OCI-LY1 (cell line): ENCODE results near the gene FAM234B.

Source experiments
- H2AFZ ChIP-seq: fragments of 200-600 bp; sonication (generic), shearing (Covaris generic); 2 replicates; pipeline ENCODE4 v1.6.0; 2014; ENCODE audit warnings: antibody characterized with exemption, mild to moderate bottlenecking, low read length
- H3F3A ChIP-seq: fragments of 200-600 bp; sonication (generic), shearing (Covaris generic); 2 replicates; pipeline ENCODE4 v1.6.0; 2014; ENCODE audit warnings: mild to moderate bottlenecking, antibody characterized with exemption, low read length, moderate library complexity; ENCODE audit not compliant: insufficient read depth
- H3K27ac ChIP-seq: fragments of 200-600 bp; sonication (generic); 2 replicates; pipeline ENCODE4 v1.5.1; 2014; ENCODE audit warnings: low read length, mixed run types, mild to moderate bottlenecking, low read depth; ENCODE audit not compliant: poor library complexity, severe bottlenecking
- H3K27me3 ChIP-seq: fragments of 200-600 bp; sonication (generic); 2 replicates; pipeline ENCODE4 v1.6.0; 2014; ENCODE audit warnings: antibody characterized with exemption, mild to moderate bottlenecking, low read length, moderate library complexity; ENCODE audit not compliant: insufficient read depth
- H3K36me3 ChIP-seq: fragments of 200-600 bp; sonication (generic); 2 replicates; pipeline ENCODE4 v1.6.1; 2014; ENCODE audit warnings: mild to moderate bottlenecking, antibody characterized with exemption, low read length, moderate library complexity, mixed read lengths; ENCODE audit not compliant: insufficient read depth
- H3K4me1 ChIP-seq: fragments of 200-600 bp; sonication (generic); 2 replicates; pipeline ENCODE4 v1.5.1; 2014; ENCODE audit warnings: mild to moderate bottlenecking, low read length, moderate library complexity; ENCODE audit not compliant: insufficient read depth, severe bottlenecking
- H3K4me2 ChIP-seq: fragments of 200-600 bp; sonication (generic), shearing (Covaris generic); 2 replicates; pipeline ENCODE4 v1.6.1; 2014; ENCODE audit warnings: low read length
- H3K4me3 ChIP-seq: fragments of 200-600 bp; sonication (generic); 2 replicates; pipeline ENCODE4 v1.5.1; 2014; ENCODE audit warnings: low read length, low read depth, mild to moderate bottlenecking, mixed read lengths; ENCODE audit not compliant: poor library complexity, severe bottlenecking
- H3K79me2 ChIP-seq: fragments of 200-600 bp; shearing (Covaris generic); 2 replicates; pipeline ENCODE4 v1.6.1; 2016; ENCODE audit warnings: mixed run types, low read length, mixed read lengths; ENCODE audit not compliant: insufficient read depth
- H3K9ac ChIP-seq: fragments of 200-600 bp; sonication (generic), shearing (Covaris generic); 2 replicates; pipeline ENCODE4 v1.6.1; 2014; ENCODE audit warnings: mild to moderate bottlenecking, low read length, mixed read lengths
- H3K9me2 ChIP-seq: fragments of 200-600 bp; sonication (generic), shearing (Covaris generic); 2 replicates; pipeline ENCODE4 v1.6.1; 2014; ENCODE audit warnings: low read depth, mild to moderate bottlenecking, low read length, mixed read lengths
- H3K9me3 ChIP-seq: fragments of 200-600 bp; shearing (Covaris generic); 2 replicates; pipeline ENCODE4 v1.6.1; 2014; ENCODE audit warnings: low read length, mixed read lengths
- H4K20me1 ChIP-seq: fragments of 200-600 bp; sonication (generic), shearing (Covaris generic); 2 replicates; pipeline ENCODE4 v1.6.0; 2016; ENCODE audit warnings: mild to moderate bottlenecking, low read length; ENCODE audit not compliant: insufficient read depth
- EZH2 ChIP-seq: fragments of 200-600 bp; sonication (generic), shearing (Covaris generic); IDR thresholded peaks from 2 replicates; pipeline ENCODE4 v1.8.0; 2017; ENCODE audit warnings: borderline replicate concordance, mixed run types, mild to moderate bottlenecking, antibody characterized with exemption, low read length, moderate library complexity, mixed read lengths
- TF ChIP-seq, protein P1 (sequence below): fragments of 200-600 bp; sonication (generic), shearing (Covaris generic); IDR thresholded peaks from 2 replicates; pipeline ENCODE4 v1.5.1; 2017; ENCODE audit warnings: mild to moderate bottlenecking, antibody characterized with exemption, low read length, moderate library complexity, mixed read lengths

The FAM234B gene

DNA sequence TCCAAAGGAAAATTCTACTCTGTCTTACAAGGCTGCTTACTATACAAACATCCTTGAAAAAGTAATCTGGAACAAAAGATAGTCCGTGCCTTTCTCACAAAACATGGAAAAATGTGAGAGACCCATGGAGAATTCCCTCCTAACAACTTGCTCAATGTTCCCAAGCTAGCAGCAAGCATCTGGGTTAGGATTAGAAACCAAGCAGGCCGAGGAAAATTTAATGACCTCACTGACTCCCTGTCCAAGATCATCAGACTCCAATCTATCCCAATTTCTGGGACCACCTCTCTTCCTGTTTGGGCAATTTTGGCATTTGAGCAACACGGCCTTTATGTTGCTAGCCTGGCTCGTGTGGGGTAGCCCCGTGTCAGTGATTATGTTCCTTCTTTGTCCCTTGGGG, 77.4 kb downstream of the FAM234B start:
- Histone ChIP-seq H4K20me1 (no peaks in the 10 kb centered on the region), H3K9me3 (no peaks in the 10 kb centered on the region), H3F3A (no peaks in the 10 kb centered on the region), H3K27ac (no peak overlapping the region), H3K9ac (no peak overlapping the region), H3K4me2 (no peak overlapping the region), H3K27me3 (no peaks in the 10 kb centered on the region), H2AFZ (no peak overlapping the region), H3K9me2 (no peaks in the 10 kb centered on the region), H3K36me3 (no peaks in the 10 kb centered on the region), H3K4me1 (no peaks in the 10 kb centered on the region), H3K4me3 (no peak overlapping the region), H3K79me2 (no peaks in the 10 kb centered on the region)
- TF ChIP-seq, protein P1, sequence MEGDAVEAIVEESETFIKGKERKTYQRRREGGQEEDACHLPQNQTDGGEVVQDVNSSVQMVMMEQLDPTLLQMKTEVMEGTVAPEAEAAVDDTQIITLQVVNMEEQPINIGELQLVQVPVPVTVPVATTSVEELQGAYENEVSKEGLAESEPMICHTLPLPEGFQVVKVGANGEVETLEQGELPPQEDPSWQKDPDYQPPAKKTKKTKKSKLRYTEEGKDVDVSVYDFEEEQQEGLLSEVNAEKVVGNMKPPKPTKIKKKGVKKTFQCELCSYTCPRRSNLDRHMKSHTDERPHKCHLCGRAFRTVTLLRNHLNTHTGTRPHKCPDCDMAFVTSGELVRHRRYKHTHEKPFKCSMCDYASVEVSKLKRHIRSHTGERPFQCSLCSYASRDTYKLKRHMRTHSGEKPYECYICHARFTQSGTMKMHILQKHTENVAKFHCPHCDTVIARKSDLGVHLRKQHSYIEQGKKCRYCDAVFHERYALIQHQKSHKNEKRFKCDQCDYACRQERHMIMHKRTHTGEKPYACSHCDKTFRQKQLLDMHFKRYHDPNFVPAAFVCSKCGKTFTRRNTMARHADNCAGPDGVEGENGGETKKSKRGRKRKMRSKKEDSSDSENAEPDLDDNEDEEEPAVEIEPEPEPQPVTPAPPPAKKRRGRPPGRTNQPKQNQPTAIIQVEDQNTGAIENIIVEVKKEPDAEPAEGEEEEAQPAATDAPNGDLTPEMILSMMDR = no peak
- no peak for TF ChIP-seq EZH2

DNA sequence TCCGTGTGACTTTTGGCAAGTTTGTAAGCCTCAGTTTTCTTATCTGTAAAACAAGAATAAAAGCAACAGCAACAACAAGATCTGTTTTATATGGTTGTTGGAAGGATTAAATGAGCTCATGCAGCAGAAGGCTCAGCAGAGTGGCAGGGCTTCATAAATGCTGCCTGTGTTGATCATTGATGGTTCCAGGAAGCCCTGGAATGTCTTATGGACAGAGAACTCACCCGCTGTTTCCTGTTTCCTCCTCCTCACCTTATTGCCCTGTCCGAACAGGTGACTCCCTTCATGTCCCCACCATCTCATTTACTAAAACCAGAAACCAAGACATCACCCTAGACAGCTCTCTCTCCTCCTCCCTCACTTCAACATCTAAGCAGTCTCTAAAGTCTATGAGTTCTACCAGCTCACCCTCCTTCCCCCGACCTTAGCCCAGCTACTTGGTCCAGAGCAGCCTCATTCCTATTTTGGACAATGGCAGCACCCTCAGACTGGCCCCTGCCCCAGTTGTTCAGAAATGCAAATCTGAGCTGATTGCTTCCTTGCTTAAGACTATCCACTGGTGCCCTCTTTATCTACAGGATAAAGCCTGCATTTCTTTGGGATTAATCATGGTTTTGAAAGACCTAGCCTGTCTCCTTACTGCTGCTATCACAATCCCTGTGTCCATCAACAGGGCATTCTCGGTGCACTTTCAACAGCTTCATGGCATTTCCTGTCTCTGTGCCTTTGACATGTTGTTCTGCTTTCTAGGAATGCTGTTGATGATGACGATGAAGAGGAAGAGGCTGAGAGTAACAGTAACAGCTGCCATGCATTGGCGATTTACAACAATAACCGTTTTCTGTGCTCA, 80.7 kb downstream of the FAM234B start:
- H3K27ac ChIP-seq = no peak overlapping the region
- H3F3A ChIP-seq = no peaks in the 10 kb centered on the region
- H3K4me1 ChIP-seq = no peaks in the 10 kb centered on the region
- TF ChIP-seq EZH2 = no peak
- TF ChIP-seq, protein P1 = no peak
- H3K9me2 ChIP-seq = no peaks in the 10 kb centered on the region
- H2AFZ ChIP-seq = no peak overlapping the region
- H3K4me3 ChIP-seq = no peak overlapping the region
- H3K9me3 ChIP-seq = no peaks in the 10 kb centered on the region
- no peak overlapping the region for H3K9ac ChIP-seq
- no peaks in the 10 kb centered on the region for H3K79me2 ChIP-seq
- H3K4me2 ChIP-seq = no peak overlapping the region
- H3K27me3 ChIP-seq = no peaks in the 10 kb centered on the region
- H4K20me1 ChIP-seq = no peaks in the 10 kb centered on the region
- no peaks in the 10 kb centered on the region for H3K36me3 ChIP-seq

DNA sequence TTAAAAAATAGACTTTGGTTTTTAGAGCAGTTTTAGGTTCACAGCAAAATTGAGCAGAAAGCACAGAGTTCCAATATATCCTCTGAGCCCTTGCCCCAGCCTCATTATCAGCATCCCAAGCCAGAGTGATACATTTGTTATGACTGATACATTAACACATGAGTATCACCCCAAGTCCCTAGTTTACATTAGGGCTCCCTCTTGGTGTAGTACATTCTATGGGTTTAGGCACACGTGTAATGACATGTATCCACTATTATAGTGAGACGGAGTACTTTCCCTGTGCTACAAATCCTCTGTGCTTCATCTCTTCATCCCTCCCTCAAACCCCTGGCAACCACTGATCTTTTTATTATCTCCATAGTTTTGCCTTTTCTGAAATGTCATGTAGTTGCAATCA, 81.8 kb downstream of the FAM234B start:
- Histone ChIP-seq H3K4me1 (no peaks in the 10 kb centered on the region), H4K20me1 (no peaks in the 10 kb centered on the region), H3K79me2 (no peaks in the 10 kb centered on the region), H2AFZ (no peak overlapping the region), H3K27me3 (no peaks in the 10 kb centered on the region), H3K4me3 (no peak overlapping the region), H3K4me2 (no peak overlapping the region), H3K9me3 (no peaks in the 10 kb centered on the region), H3K9me2 (no peaks in the 10 kb centered on the region), H3K36me3 (no peaks in the 10 kb centered on the region), H3K27ac (no peak overlapping the region), H3K9ac (no peak overlapping the region), H3F3A (no peaks in the 10 kb centered on the region)
- TF ChIP-seq, protein P1 = no peak
- no peak for TF ChIP-seq EZH2
